BJ (cell line): Measurements from ENCODE around the gene DLG2. TPM values are rescaled to one million over a fixed set of nuclear protein-coding genes. Genes with fewer than 3 reads are reported as not detected.

ENCODE experiments used
- CTCF ChIA-PET: fragments of 350-600 bp; formaldehyde crosslinking; extraction: SDS; loops from one replicate; lab custom pipeline; 2021; ENCODE audit warnings: antibody characterized with exemption, inconsistent platforms; lab: Yijun Ruan, JAX
- POLR2A ChIA-PET: fragments of 300-600 bp; sonication (Branson Sonifier 250); formaldehyde crosslinking; extraction: SDS; loops from one replicate; lab custom pipeline; 2021; ENCODE audit warnings: antibody characterized with exemption; lab: Charles Lee
- DNase-seq: peaks from one replicate; pipeline ENCODE4 v3.0.0-alpha.2; 2011; ENCODE audit warnings: low read depth
- H3K27me3 ChIP-seq: 2 replicates; pipeline ENCODE4 v1.6.0; 2011; ENCODE audit warnings: low read length; ENCODE audit not compliant: control insufficient read depth, insufficient read depth
- H3K36me3 ChIP-seq: 2 replicates; pipeline ENCODE4 v1.5.1; 2011; ENCODE audit warnings: low read length; ENCODE audit not compliant: control insufficient read depth, insufficient read depth
- H3K4me3 ChIP-seq: 2 replicates; pipeline ENCODE4 v1.5.1; 2011; ENCODE audit warnings: low read depth, mild to moderate bottlenecking, control low read depth, low read length
- CTCF ChIP-seq: IDR thresholded peaks from 2 replicates; pipeline ENCODE4 v1.5.1; 2011; ENCODE audit warnings: low read depth, mild to moderate bottlenecking, control low read depth, inconsistent platforms, low read length, moderate library complexity; ENCODE audit not compliant: insufficient read depth
- polyA plus RNA-seq: library from polyadenylated mRNA; depleted of rRNA; stranded (reverse); fragments of >200 nt; gene quantifications from 2 replicates; pipeline ENCODE4 v1.2.3, GENCODE V29; 2011

DLG2 gene
- polyA plus RNA-seq, 1 experiment, result 0.28 TPM

GRCh38 chr11:84140386-84141169, 1486.6 kb downstream of the DLG2 start:
- TF ChIP-seq CTCF, result no peak
- ChIA-PET CTCF (no interaction called here), POLR2A (no interaction called here)
- Histone ChIP-seq H3K4me3 (no peak overlapping the region), H3K36me3 (no peaks in the 10 kb centered on the region), H3K27me3 (no peaks in the 10 kb centered on the region)
- DNase-seq, result no peak

- TF ChIP-seq CTCF, result no peak
- no peak for DNase-seq
- ChIA-PET CTCF (no interaction called here), POLR2A (no interaction called here)
- Histone ChIP-seq H3K4me3 (no peak overlapping the region), H3K27me3 (no peaks in the 10 kb centered on the region), H3K36me3 (no peaks in the 10 kb centered on the region)
Measured at GRCh38 chr11:84137960-84138359, 1489.2 kb downstream of the DLG2 start.

- Histone ChIP-seq H3K27me3 (no peaks in the 10 kb centered on the region), H3K4me3 (no peak overlapping the region), H3K36me3 (no peaks in the 10 kb centered on the region)
- DNase-seq, result no peak
- ChIA-PET CTCF (no interaction called here), POLR2A (no interaction called here)
- TF ChIP-seq CTCF, result no peak
Measured at GRCh38 chr11:84137505-84137904, 1489.6 kb downstream of the DLG2 start.

- Histone ChIP-seq H3K27me3 (no peaks in the 10 kb centered on the region), H3K36me3 (no peaks in the 10 kb centered on the region), H3K4me3 (no peak overlapping the region)
- ChIA-PET CTCF (no interaction called here), POLR2A (no interaction called here)
- no peak for TF ChIP-seq CTCF
- no peak for DNase-seq
Measured at GRCh38 chr11:84136926-84137325, 1490.2 kb downstream of the DLG2 start.

- Histone ChIP-seq H3K4me3 (no peak overlapping the region), H3K36me3 (no peaks in the 10 kb centered on the region), H3K27me3 (no peaks in the 10 kb centered on the region)
- POLR2A ChIA-PET, result no interaction called here
- TF ChIP-seq CTCF, result no peak
- no peak for DNase-seq
- CTCF ChIA-PET, result no interaction called here
Measured at GRCh38 chr11:84130646-84131427, 1496.3 kb downstream of the DLG2 start.
